SU-DHL-6 (cell line): ENCODE data around the gene COL11A1.

Source experiments
- H2AFZ ChIP-seq: fragments of 200-600 bp; sonication (generic); 2 replicates; pipeline ENCODE4 v1.6.1; 2014; ENCODE audit warnings: low read depth, mild to moderate bottlenecking, moderate library complexity, mixed read lengths, antibody characterized with exemption, low read length; ENCODE audit not compliant: severe bottlenecking
- H3F3A ChIP-seq: fragments of 200-600 bp; shearing (Covaris generic); 2 replicates; pipeline ENCODE4 v1.6.0; 2016; ENCODE audit warnings: antibody characterized with exemption, mild to moderate bottlenecking; ENCODE audit not compliant: insufficient read depth
- H3K27ac ChIP-seq: fragments of 200-600 bp; sonication (generic); 2 replicates; pipeline ENCODE4 v1.5.1; 2016; ENCODE audit warnings: low read depth, mild to moderate bottlenecking, low read length, moderate library complexity, mixed read lengths
- H3K27me3 ChIP-seq: fragments of 200-600 bp; sonication (generic), shearing (Covaris generic); 2 replicates; pipeline ENCODE4 v1.6.0; 2014; ENCODE audit warnings: mild to moderate bottlenecking, low read length
- H3K36me3 ChIP-seq: fragments of 200-600 bp; sonication (generic); 2 replicates; pipeline ENCODE4 v1.6.1; 2014; ENCODE audit warnings: mild to moderate bottlenecking, low read length, mixed read lengths
- H3K4me2 ChIP-seq: fragments of 300-600, 200-600 bp; shearing (Covaris generic), sonication (generic); 2 replicates; pipeline ENCODE4 v1.6.0; 2014; ENCODE audit warnings: low read length, low read depth, mild to moderate bottlenecking; ENCODE audit not compliant: poor library complexity, severe bottlenecking
- H3K4me3 ChIP-seq: fragments of 200-600 bp; sonication (generic); 2 replicates; pipeline ENCODE4 v1.5.1; 2014; ENCODE audit warnings: antibody characterized with exemption, low read length, mild to moderate bottlenecking, mixed read lengths; ENCODE audit not compliant: insufficient read depth, poor library complexity, severe bottlenecking
- H3K79me2 ChIP-seq: fragments of 200-600 bp; sonication (generic); 2 replicates; pipeline ENCODE4 v1.6.1; 2014; ENCODE audit warnings: mild to moderate bottlenecking, low read length, moderate library complexity; ENCODE audit not compliant: insufficient read depth
- H3K9ac ChIP-seq: fragments of 200-600 bp; sonication (generic); 2 replicates; pipeline ENCODE4 v1.7.0; 2014; ENCODE audit warnings: mild to moderate bottlenecking, low read length
- H3K9me2 ChIP-seq: fragments of 200-600 bp; sonication (generic); replicated peaks from 2 replicates; pipeline ENCODE4 v1.6.1; 2014; ENCODE audit warnings: low read length; ENCODE audit not compliant: insufficient read depth
- H3K9me3 ChIP-seq: fragments of 200-600 bp; sonication (generic); 2 replicates; pipeline ENCODE4 v1.6.1; 2014; ENCODE audit warnings: low read length, mixed read lengths; ENCODE audit not compliant: insufficient read depth
- H4K20me1 ChIP-seq: fragments of 200-600 bp; sonication (generic); 2 replicates; pipeline ENCODE4 v1.6.1; 2014; ENCODE audit warnings: low read depth, mild to moderate bottlenecking, antibody characterized with exemption, low read length, moderate library complexity, mixed read lengths
- CTCF ChIP-seq: fragments of 200-600 bp; sonication (generic); IDR thresholded peaks from one replicate; pipeline ENCODE4 v1.5.1; 2017; ENCODE audit warnings: antibody characterized with exemption, mild to moderate bottlenecking, low read length, moderate library complexity; ENCODE audit not compliant: insufficient read depth, poor library complexity, severe bottlenecking
- EZH2phosphoT487 ChIP-seq: fragments of 200-600 bp; sonication (generic), shearing (Covaris generic); conservative IDR thresholded peaks from 2 replicates; pipeline ENCODE4 v1.6.1; 2018; ENCODE audit warnings: mild to moderate bottlenecking, antibody characterized with exemption, low read length, moderate library complexity, mixed read lengths

COL11A1 gene

GRCh38 chr1:103074224-103074623 lies 34.1 kb downstream of the COL11A1 start:
- Histone ChIP-seq H3K27me3 (no peaks in the 10 kb centered on the region), H3K9ac (no peak overlapping the region), H2AFZ (no peak overlapping the region), H3K9me2 (no peaks in the 10 kb centered on the region), H3K36me3 (no peaks in the 10 kb centered on the region; the same call in 1 of the 2 replicates), H3K27ac (no peak overlapping the region), H4K20me1 (no peaks in the 10 kb centered on the region), H3K9me3 (no peaks in the 10 kb centered on the region), H3K79me2 (no peaks in the 10 kb centered on the region), H3F3A (no peaks in the 10 kb centered on the region), H3K4me2 (no peak overlapping the region), H3K4me3 (no peak overlapping the region)
- TF ChIP-seq EZH2phosphoT487 (no peak), CTCF (no peak)

GRCh38 chr1:103069201-103069600 lies 39.1 kb downstream of the COL11A1 start:
- no peak overlapping the region for H3K4me2 ChIP-seq
- H3K36me3 ChIP-seq = no peaks in the 10 kb centered on the region; the same call in 1 of the 2 replicates
- no peaks in the 10 kb centered on the region for H3K9me3 ChIP-seq
- TF ChIP-seq CTCF = no peak
- no peak for TF ChIP-seq EZH2phosphoT487
- no peak overlapping the region for H3K27ac ChIP-seq
- no peaks in the 10 kb centered on the region for H3F3A ChIP-seq
- H3K27me3 ChIP-seq = no peaks in the 10 kb centered on the region
- no peaks in the 10 kb centered on the region for H3K79me2 ChIP-seq
- no peak overlapping the region for H3K4me3 ChIP-seq
- H3K9me2 ChIP-seq = no peaks in the 10 kb centered on the region
- H4K20me1 ChIP-seq = no peaks in the 10 kb centered on the region
- H2AFZ ChIP-seq = no peak overlapping the region
- no peak overlapping the region for H3K9ac ChIP-seq

GRCh38 chr1:103063921-103064320 lies 44.4 kb downstream of the COL11A1 start:
- no peak overlapping the region for H3K9ac ChIP-seq
- H3K27me3 ChIP-seq = no peaks in the 10 kb centered on the region
- H3K4me3 ChIP-seq = no peak overlapping the region
- TF ChIP-seq EZH2phosphoT487 (no peak), CTCF (no peak)
- H3K9me2 ChIP-seq = 0 out of 2 replicates have a peak, but pooled peaks cover 4% of the 10 kb centered on the region
- H4K20me1 ChIP-seq = no peaks in the 10 kb centered on the region
- no peaks in the 10 kb centered on the region for H3K79me2 ChIP-seq
- H3F3A ChIP-seq = no peaks in the 10 kb centered on the region
- H3K9me3 ChIP-seq = no peaks in the 10 kb centered on the region
- no peak overlapping the region for H3K27ac ChIP-seq
- H3K4me2 ChIP-seq = no peak overlapping the region
- no peak overlapping the region for H2AFZ ChIP-seq
- no peaks in the 10 kb centered on the region for H3K36me3 ChIP-seq
